Osteoblast (primary cell): ENCODE data around the gene CAPG. TPM values are rescaled to one million over a fixed set of nuclear protein-coding genes. Genes with fewer than 3 reads are reported as not detected.

Experiments
- DNase-seq: peaks from one replicate; pipeline ENCODE4 v3.0.0; 2011; ENCODE audit warnings: low spot score, mixed read lengths; ENCODE audit not compliant: insufficient read length; ENCODE audit errors: missing footprints
- H2AFZ ChIP-seq: 2 replicates; pipeline ENCODE4 v1.6.0; 2011; ENCODE audit warnings: mild to moderate bottlenecking, low read length
- H3K27ac ChIP-seq: 2 replicates; pipeline ENCODE4 v1.5.1; 2011; ENCODE audit warnings: mild to moderate bottlenecking, low read depth, low read length, moderate library complexity
- H3K27me3 ChIP-seq: 2 replicates; pipeline ENCODE4 v1.6.0; 2012; ENCODE audit warnings: mild to moderate bottlenecking, control low read depth, inconsistent platforms, low read length, moderate library complexity; ENCODE audit not compliant: insufficient read depth
- H3K36me3 ChIP-seq: 2 replicates; pipeline ENCODE4 v1.5.1; 2011; ENCODE audit warnings: mild to moderate bottlenecking, low read length, control low read depth, moderate library complexity; ENCODE audit not compliant: insufficient read depth
- H3K4me1 ChIP-seq: 2 replicates; pipeline ENCODE4 v1.5.1; 2011; ENCODE audit warnings: mild to moderate bottlenecking, low read length, control low read depth, moderate library complexity; ENCODE audit not compliant: insufficient read depth
- H3K4me2 ChIP-seq: 2 replicates; pipeline ENCODE4 v1.6.0; 2011; ENCODE audit warnings: mild to moderate bottlenecking, low read length; ENCODE audit not compliant: insufficient read depth
- H3K4me3 ChIP-seq: fragments of 200-600 bp; sonication (generic); 3 replicates; pipeline ENCODE4 v1.5.1; 2012; ENCODE audit warnings: mild to moderate bottlenecking, low read length, inconsistent platforms; ENCODE audit not compliant: insufficient read depth
- H3K79me2 ChIP-seq: 2 replicates; pipeline ENCODE4 v1.6.0; 2012; ENCODE audit warnings: mild to moderate bottlenecking, low read length, control low read depth, inconsistent platforms; ENCODE audit not compliant: insufficient read depth
- H3K9me3 ChIP-seq: 2 replicates; pipeline ENCODE4 v1.5.1; 2011; ENCODE audit warnings: low read depth, low read length, control low read depth
- H4K20me1 ChIP-seq: 2 replicates; pipeline ENCODE4 v1.6.0; 2012; ENCODE audit warnings: mild to moderate bottlenecking, low read length, control low read depth; ENCODE audit not compliant: insufficient read depth
- CTCF ChIP-seq: IDR thresholded peaks from 2 replicates; pipeline ENCODE4 v1.5.1; 2011; ENCODE audit warnings: mild to moderate bottlenecking, low read depth, low read length, moderate library complexity; ENCODE audit errors: extremely low read depth
- total RNA-seq: library from RNA; depleted of rRNA; stranded (reverse); fragments of >200 nt; gene quantifications from 2 replicates; pipeline ENCODE4 v1.2.3, GENCODE V29; 2012

Gene CAPG
- total RNA-seq, result 97.2 and 140 TPM in 2 replicates

DNA sequence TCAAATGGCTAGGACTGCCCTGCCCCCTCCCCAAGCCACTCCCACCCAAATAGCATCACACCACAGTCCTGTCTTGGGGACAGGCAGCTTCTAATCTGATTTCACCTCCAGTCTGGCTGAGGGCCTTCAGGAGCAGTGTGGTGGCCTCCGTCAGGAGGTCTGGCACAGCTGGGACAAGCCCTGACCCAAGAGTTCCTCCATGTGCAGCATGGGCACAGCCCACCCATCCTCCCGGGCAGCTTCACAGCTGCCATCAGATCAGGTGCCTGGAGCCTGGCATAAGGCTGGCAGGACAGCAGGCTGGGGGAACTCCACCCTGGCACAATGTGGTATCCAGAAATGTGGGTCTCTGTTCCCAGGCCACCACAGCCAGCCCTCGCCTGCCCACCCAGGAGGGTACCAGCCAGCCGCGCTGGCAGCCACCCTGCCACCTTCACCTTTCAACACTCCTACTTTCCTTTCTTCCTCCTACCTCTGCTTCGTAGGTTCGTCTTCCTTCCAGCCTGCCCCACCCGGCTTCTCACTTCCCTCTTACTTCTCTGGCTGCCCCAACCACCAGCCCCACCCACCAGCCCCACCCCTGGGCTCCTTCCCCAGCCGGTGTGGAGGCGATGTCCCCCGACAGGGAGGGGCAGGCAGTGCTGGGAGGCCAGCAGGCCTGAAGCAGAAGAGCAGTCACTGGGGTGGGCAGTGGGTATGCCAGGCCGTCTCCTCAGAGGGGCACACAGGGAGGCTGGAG lies at the start of gene CAPG:
TSS of gene CAPG (minus strand) at position 522 of the 739 bp plus-strand sequence. CDS start 8,221 bp downstream, outside the sequence.
- peaks cover 38% of the 10 kb centered on the region for H3K79me2 ChIP-seq
- no peak within 1 kb of the TSS for H2AFZ ChIP-seq
- H3K27me3 ChIP-seq, result no peaks in the 10 kb centered on the region
- H3K9me3 ChIP-seq, result no peaks in the 10 kb centered on the region
- no peak for TF ChIP-seq CTCF
- H3K4me2 ChIP-seq, result no peak within 1 kb of the TSS
- no peak within 1 kb of the TSS for H3K4me3 ChIP-seq
- H3K36me3 ChIP-seq, result no peaks in the 10 kb centered on the region
- H3K27ac ChIP-seq, result no peak within 1 kb of the TSS
- H3K4me1 ChIP-seq, result peaks cover 33% of the 10 kb centered on the region
- peak; percentile 37 for DNase-seq
- no peaks in the 10 kb centered on the region for H4K20me1 ChIP-seq

GRCh38 chr2:85459771-85460170 lies 49.6 kb upstream of the CAPG start:
- DNase-seq, result no peak
- no peak for TF ChIP-seq CTCF
- H4K20me1 ChIP-seq, result no peaks in the 10 kb centered on the region
- H3K4me2 ChIP-seq, result no peak overlapping the region
- H3K36me3 ChIP-seq, result no peaks in the 10 kb centered on the region
- no peaks in the 10 kb centered on the region for H3K9me3 ChIP-seq
- H3K4me3 ChIP-seq, result no peak overlapping the region
- no peaks in the 10 kb centered on the region for H3K27me3 ChIP-seq
- peaks cover 15% of the 10 kb centered on the region for H3K4me1 ChIP-seq
- no peak overlapping the region for H2AFZ ChIP-seq
- H3K79me2 ChIP-seq, result no peaks in the 10 kb centered on the region
- H3K27ac ChIP-seq, result no peak overlapping the region

DNA sequence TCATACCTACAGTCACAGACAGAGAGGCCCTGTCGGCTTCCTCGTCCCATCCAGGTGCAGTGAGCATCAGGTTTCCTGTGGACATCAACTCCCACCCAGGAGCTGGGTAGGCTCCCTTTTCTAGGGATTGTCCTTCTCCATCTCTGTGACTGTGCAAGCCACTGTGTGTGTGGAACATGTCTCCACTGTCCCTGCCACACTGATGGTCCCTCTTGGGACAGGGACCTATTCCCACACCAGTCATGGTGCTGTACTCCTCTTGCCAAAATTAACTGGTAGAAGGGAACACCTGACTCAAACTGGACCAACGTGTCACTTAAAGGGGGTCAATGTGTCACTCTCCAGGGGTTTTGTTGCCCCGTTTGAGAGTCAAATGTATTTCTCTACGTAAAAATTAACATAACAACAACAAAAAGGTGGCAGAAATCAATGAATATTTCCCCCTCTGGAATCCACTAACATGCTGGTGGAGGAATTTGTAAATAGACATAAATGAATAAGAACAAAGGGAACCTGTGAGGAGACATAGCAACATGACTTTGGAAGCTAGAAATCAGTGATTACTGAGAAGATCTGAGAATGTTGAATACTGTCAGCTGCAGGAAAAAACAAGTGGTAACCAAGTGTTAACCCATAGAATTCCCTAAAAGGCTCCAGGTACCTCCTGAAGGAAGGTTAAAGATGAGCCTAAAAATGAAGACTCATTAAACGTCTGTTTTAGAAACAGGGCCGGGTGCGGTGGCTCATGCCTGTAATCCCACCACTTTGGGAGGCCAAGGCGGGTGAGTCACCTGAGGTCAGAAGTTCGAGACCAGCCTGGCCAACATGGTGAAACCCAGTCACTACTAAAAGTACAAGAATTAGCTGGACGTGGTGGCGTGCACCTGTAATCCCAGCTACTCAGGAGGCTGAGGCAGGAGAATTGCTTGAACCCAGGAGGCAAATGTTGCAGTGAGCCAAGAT lies 48.7 kb upstream of the CAPG start:
- no peak overlapping the region for H3K4me3 ChIP-seq
- no peaks in the 10 kb centered on the region for H3K9me3 ChIP-seq
- no peaks in the 10 kb centered on the region for H3K79me2 ChIP-seq
- H3K27ac ChIP-seq, result no peak overlapping the region
- no peak for TF ChIP-seq CTCF
- no peak for DNase-seq
- H4K20me1 ChIP-seq, result no peaks in the 10 kb centered on the region
- H3K4me2 ChIP-seq, result no peak overlapping the region
- peaks cover 15% of the 10 kb centered on the region for H3K4me1 ChIP-seq
- H3K36me3 ChIP-seq, result no peaks in the 10 kb centered on the region
- no peak overlapping the region for H2AFZ ChIP-seq
- no peaks in the 10 kb centered on the region for H3K27me3 ChIP-seq

GRCh38 chr2:85457877-85458316 lies 47.7 kb upstream of the CAPG start:
- H3K79me2 ChIP-seq, result no peaks in the 10 kb centered on the region
- no peak overlapping the region for H3K4me2 ChIP-seq
- no peak overlapping the region for H3K4me3 ChIP-seq
- H3K4me1 ChIP-seq, result peaks cover 15% of the 10 kb centered on the region
- H3K27ac ChIP-seq, result no peak overlapping the region
- DNase-seq, result no peak
- no peak overlapping the region for H2AFZ ChIP-seq
- H3K27me3 ChIP-seq, result no peaks in the 10 kb centered on the region
- no peaks in the 10 kb centered on the region for H4K20me1 ChIP-seq
- TF ChIP-seq CTCF, result no peak
- H3K36me3 ChIP-seq, result no peaks in the 10 kb centered on the region
- no peaks in the 10 kb centered on the region for H3K9me3 ChIP-seq
